Activated naive CD8-positive, alpha-beta T cell treated with anti-CD3 and anti-CD28 coated beads, Interleukin-2, amount 50 U/mL, for 16 hours (primary cell): Measurements from ENCODE around the gene THAP3.

Experiments
- DNase-seq: peaks from one replicate; pipeline ENCODE4 v3.0.0-alpha.2; 2020; ENCODE audit warnings: low read depth, low spot score

The THAP3 gene

GRCh38 chr1:6612641-6613360, 11.9 kb upstream of the THAP3 start:
- DNase-seq: no peak

GRCh38 chr1:6613361-6614018, 11.2 kb upstream of the THAP3 start, which contains the start of gene PHF13:
TSS of gene PHF13 (plus strand) at chr1:6613731. CDS start at chr1:6614067, 336 bp downstream.
- peak; percentile 98 for DNase-seq

- peak; percentile 30 for DNase-seq
These were observed 10.4 kb upstream of the THAP3 start for GRCh38 chr1:6614019-6614928.

GRCh38 chr1:6614929-6615785, 9.5 kb upstream of the THAP3 start:
- no peak for DNase-seq

- no peak for DNase-seq
These were observed 5.6 kb upstream of the THAP3 start for GRCh38 chr1:6619045-6619444.

GRCh38 chr1:6621429-6622391, 3.0 kb upstream of the THAP3 start:
- no peak for DNase-seq

- DNase-seq: no peak
These were observed 2.1 kb upstream of the THAP3 start for GRCh38 chr1:6622396-6623152.

GRCh38 chr1:6623269-6623965, 1.3 kb upstream of the THAP3 start:
- DNase-seq: no peak

GRCh38 chr1:6625584-6626149, 999 bp downstream of the THAP3 start:
- DNase-seq: no peak

- DNase-seq: no peak
These were observed 2.4 kb downstream of the THAP3 start for GRCh38 chr1:6627031-6627430.

GRCh38 chr1:6627841-6628545, 3.3 kb downstream of the THAP3 start:
- DNase-seq: no peak

- no peak for DNase-seq
These were observed 4.4 kb downstream of the THAP3 start for GRCh38 chr1:6628971-6629479.

- no peak for DNase-seq
These were observed 5.4 kb downstream of the THAP3 start for GRCh38 chr1:6630027-6630426.

GRCh38 chr1:6631058-6631457, 6.4 kb downstream of the THAP3 start:
- DNase-seq: no peak

- no peak for DNase-seq
These were observed 8.2 kb downstream of the THAP3 start for GRCh38 chr1:6632588-6633514.

- DNase-seq: no peak
These were observed 9.8 kb downstream of the THAP3 start for GRCh38 chr1:6634371-6635052.
